Activated naive CD4-positive, alpha-beta T cell treated with anti-CD3 and anti-CD28 coated beads, Interleukin-2, amount 50 U/mL, for 16 hours (primary cell): ENCODE measurements around the gene SYTL2.
"Not testable (repeated sequence)": the region's sequence is repeated elsewhere in the genome, so short reads cannot be mapped to it uniquely, and the experiment has no call there.

Source experiments
- DNase-seq: peaks from one replicate; pipeline ENCODE4 v3.0.0-alpha.2; 2020

Gene SYTL2

GRCh38 chr11:85682330-85683305, 128.3 kb downstream of the SYTL2 start:
- DNase-seq, result peak; percentile 73

- no peak for DNase-seq
These were observed 130.0 kb downstream of the SYTL2 start for GRCh38 chr11:85680897-85681296.

GRCh38 chr11:85679576-85679975, 131.4 kb downstream of the SYTL2 start:
- no peak for DNase-seq

- DNase-seq, result no peak
These were observed 137.5 kb downstream of the SYTL2 start for GRCh38 chr11:85673393-85673792.

DNA sequence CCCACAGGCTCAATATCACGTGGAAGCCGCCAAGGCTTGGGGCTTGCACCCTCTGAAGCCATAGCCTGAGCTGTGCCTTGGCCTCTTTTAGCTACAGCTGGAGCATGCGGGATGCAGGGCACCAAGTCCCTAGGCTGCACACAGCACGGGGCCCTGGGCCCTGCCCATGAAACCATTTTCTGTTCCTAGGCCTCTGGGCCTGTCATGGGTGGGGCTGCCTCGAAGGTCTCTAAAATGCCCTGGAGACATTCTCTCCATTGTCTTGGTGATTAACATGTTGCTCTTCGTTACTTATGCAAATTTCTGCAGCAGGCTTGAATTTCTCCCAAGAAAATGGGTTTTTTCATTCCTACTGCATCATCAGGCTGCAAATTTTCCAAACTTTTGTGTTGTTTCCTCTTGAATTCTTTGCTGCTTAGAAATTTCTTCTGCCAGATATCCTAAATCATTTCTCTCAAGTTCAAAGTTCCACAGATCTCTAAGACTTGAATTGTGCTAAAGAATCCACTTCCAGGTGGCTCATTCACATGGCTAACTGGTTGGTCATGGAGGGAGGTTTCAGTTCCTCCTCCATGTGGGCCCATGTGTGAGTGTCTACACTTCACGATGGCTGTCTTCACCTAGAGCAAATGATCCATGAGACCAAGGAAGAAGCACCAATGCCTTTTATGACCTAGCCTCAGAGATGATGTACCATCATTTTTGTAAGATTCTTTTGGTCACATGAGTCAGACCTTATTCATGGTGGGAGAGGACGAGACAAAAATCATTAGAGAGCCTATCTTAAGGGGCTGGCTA, 138.6 kb downstream of the SYTL2 start:
- no peak for DNase-seq

GRCh38 chr11:85670949-85671663, 139.8 kb downstream of the SYTL2 start:
- not testable (repeated sequence) for DNase-seq

GRCh38 chr11:85668157-85668556, 142.8 kb downstream of the SYTL2 start:
- DNase-seq, result no peak

- DNase-seq, result no peak
These were observed 144.3 kb downstream of the SYTL2 start for GRCh38 chr11:85666687-85667086.

GRCh38 chr11:85665733-85666132, 145.2 kb downstream of the SYTL2 start:
- no peak for DNase-seq

- peak; percentile 93 for DNase-seq
These were observed 146.1 kb downstream of the SYTL2 start, which contains the start of gene CREBZF for GRCh38 chr11:85664615-85665481. Gene CREBZF (minus strand): TSS chr11:85665129. CDS start chr11:85664875, 254 bp downstream.

GRCh38 chr11:85663753-85664614, 147.0 kb downstream of the SYTL2 start:
- DNase-seq, result peak; percentile 91

GRCh38 chr11:85663080-85663752, 147.7 kb downstream of the SYTL2 start:
- DNase-seq, result no peak

- no peak for DNase-seq
These were observed 148.8 kb downstream of the SYTL2 start for GRCh38 chr11:85661972-85662664.

- no peak for DNase-seq
These were observed 152.8 kb downstream of the SYTL2 start for GRCh38 chr11:85658180-85658579.

DNA sequence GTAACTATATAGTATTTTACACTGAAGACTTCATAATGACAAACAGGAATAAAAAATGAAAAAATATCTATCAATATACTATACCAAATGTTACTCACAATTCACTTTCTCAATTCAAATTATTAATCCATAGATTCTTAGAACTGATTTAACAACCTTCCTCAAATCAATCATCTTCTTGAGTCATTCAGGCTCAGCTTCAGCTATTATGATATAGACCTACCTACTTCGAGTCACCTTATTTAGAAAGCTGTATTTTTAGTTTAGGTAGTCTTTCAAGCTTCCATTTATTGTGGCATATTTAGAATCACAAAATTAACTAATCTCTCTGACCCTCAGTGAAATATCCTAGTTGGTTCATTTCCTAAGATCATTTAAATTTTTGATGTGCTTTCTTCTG, 154.2 kb downstream of the SYTL2 start:
- no peak for DNase-seq

- DNase-seq, result not testable (repeated sequence)
These were observed 156.6 kb downstream of the SYTL2 start for GRCh38 chr11:85654343-85654742.

GRCh38 chr11:85652786-85653447, 158.0 kb downstream of the SYTL2 start:
- DNase-seq, result no peak

GRCh38 chr11:85651118-85651517, 159.8 kb downstream of the SYTL2 start:
- no peak for DNase-seq
